GM12878 (cell line): Measurements from ENCODE around the gene NUMB. TPM values are rescaled to one million over a fixed set of nuclear protein-coding genes. Genes with fewer than 3 reads are reported as not detected.

ENCODE experiments used
- ASH2L ChIP-seq: fragments of 300-600, 200-600 bp; sonication (generic); IDR thresholded peaks from 2 replicates; pipeline ENCODE4 v1.6.1; 2017; ENCODE audit warnings: low read depth, mild to moderate bottlenecking, borderline replicate concordance
- CREB1 ChIP-seq: IDR thresholded peaks from 2 replicates; pipeline ENCODE4 v1.6.1; 2012; ENCODE audit warnings: low read depth, mild to moderate bottlenecking, inconsistent platforms
- EZH2 ChIP-seq: IDR thresholded peaks from 2 replicates; pipeline ENCODE4 v1.6.1; 2012; ENCODE audit warnings: low read depth, mild to moderate bottlenecking, control low read depth, inconsistent platforms, low read length, borderline replicate concordance; ENCODE audit not compliant: control insufficient read depth
- KAT2A ChIP-seq: conservative IDR thresholded peaks from 2 replicates; pipeline ENCODE4 v1.6.1; 2011; ENCODE audit warnings: low read depth, low read length; ENCODE audit not compliant: control insufficient read depth
- PAX5 ChIP-seq: IDR thresholded peaks from 2 replicates; pipeline ENCODE4 v1.6.1; 2011; ENCODE audit warnings: low read depth, low read length, borderline replicate concordance
- RCOR1 ChIP-seq: conservative IDR thresholded peaks from 2 replicates; pipeline ENCODE4 v1.6.1; 2012; ENCODE audit warnings: low read depth, low read length, improper control_type of control experiment
- RELA ChIP-seq: fragments of 450-650 bp; IDR thresholded peaks from 2 replicates; pipeline ENCODE4 v1.8.0; 2014; ENCODE audit warnings: borderline replicate concordance; ENCODE audit not compliant: partially characterized antibody
- SIX5 ChIP-seq: IDR thresholded peaks from 2 replicates; pipeline ENCODE4 v1.6.1; 2011; ENCODE audit warnings: mild to moderate bottlenecking, low read depth, low read length, moderate library complexity; ENCODE audit not compliant: severe bottlenecking
- SMAD1 ChIP-seq: fragments of 450-650 bp; IDR thresholded peaks from 2 replicates; pipeline ENCODE4 v1.6.1; 2018; ENCODE audit warnings: mild to moderate bottlenecking, low read depth; ENCODE audit not compliant: partially characterized antibody
- YY1 ChIP-seq: IDR thresholded peaks from 2 replicates; pipeline ENCODE4 v1.6.1; 2011; ENCODE audit warnings: low read depth, mild to moderate bottlenecking, low read length
- polyA plus RNA-seq, 11 experiments: library from polyadenylated mRNA; depleted of rRNA in 4 of 11; unstranded in 6 of 11; stranded (reverse) in 5 of 11; fragments of >200 nt; fragmentation: Nextera tagmentation in 4 of 11; fragmentation: Illumina TruSeq in 1 of 11; extraction: Ambion mirVana in 4 of 11; extraction: Trizol in 1 of 11; gene quantifications; 1 replicate in 1 of 11; 2 replicates in 10 of 11; pipeline versions ENCODE4 v1.2.1 to v1.2.3, GENCODE V29; 2011 to 2016; ENCODE audit warnings: inconsistent platforms in 2 of 11, missing spikeins in 2 of 11, low read depth in 1 of 11
- total RNA-seq, 4 experiments: library from RNA; depleted of rRNA in 3 of 4; stranded (reverse); fragments of >200 nt in 3 of 4; fragmentation: Illumina TruSeq in 1 of 4; extraction: Trizol in 1 of 4; gene quantifications; 2 replicates each; pipeline versions ENCODE4 v1.2.1 to v1.2.3, GENCODE V29; 2013 to 2021
- TF ChIP-seq, protein P1 (sequence below): fragments of 150-350 bp; IDR thresholded peaks from 2 replicates; pipeline ENCODE4 v1.6.1; 2016; ENCODE audit warnings: low read depth, low read length
- TF ChIP-seq, protein P2 (sequence below): IDR thresholded peaks from 2 replicates; pipeline ENCODE4 v1.6.1; 2012; ENCODE audit warnings: low read length, inconsistent platforms
- TF ChIP-seq, protein P3 (sequence below): fragments of 450-650 bp; IDR thresholded peaks from 2 replicates; pipeline ENCODE4 v1.6.1; 2017; ENCODE audit warnings: mild to moderate bottlenecking, moderate library complexity
- TF ChIP-seq, protein P4 (sequence below): fragments of 450-650 bp; formaldehyde crosslinking; IDR thresholded peaks from 2 replicates; pipeline ENCODE4 v1.4.0; 2020; ENCODE audit warnings: mild to moderate bottlenecking, moderate library complexity

NUMB gene
- total and polyA plus RNA-seq, 10 of the 15 experiments (the other 5 are each of a cell fraction or from before 2014, with no cell fraction given): 22.0 to 147 (median 48.9) TPM

DNA sequence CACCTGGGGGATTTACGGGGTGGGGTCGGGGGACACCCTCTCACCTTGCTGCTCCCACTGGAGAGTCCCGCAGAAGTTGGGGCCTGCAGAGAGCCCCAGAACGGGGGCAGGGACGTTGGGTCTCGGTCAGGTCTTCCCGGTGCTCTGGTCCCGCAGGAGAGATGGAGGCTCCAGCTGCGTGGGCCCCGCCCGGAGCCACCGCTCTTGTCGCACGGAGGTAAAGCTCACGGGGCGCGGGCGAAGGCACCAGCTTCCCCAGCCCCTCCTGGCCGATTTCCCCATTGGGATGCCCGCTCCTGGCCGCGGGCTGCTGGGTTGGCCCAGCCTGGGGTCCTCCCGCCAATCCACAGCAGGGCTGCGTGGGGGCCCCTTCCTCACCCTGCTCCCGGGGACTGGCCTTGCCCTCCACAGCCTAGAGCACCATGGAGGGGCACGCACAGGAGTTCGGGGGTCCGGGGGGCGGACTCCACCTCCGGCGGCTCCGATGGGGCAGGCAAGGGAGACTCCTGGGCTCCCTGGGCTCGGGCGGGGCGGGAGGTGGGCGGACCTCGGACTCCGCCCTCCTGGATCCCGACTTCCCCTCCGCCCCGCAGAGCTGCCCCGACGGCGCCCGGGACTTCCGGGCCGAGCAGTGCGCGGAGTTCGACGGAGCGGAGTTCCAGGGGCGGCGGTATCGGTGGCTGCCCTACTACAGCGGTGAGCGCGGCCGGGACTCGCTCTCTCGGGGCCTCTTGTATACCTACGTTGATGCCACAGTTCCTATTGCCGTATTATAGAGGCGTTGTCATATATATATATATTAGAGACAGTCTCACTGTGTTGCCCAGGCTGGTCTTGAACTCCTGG, 212.6 kb downstream of the NUMB start (continued):
- TF ChIP-seq, protein P1, sequence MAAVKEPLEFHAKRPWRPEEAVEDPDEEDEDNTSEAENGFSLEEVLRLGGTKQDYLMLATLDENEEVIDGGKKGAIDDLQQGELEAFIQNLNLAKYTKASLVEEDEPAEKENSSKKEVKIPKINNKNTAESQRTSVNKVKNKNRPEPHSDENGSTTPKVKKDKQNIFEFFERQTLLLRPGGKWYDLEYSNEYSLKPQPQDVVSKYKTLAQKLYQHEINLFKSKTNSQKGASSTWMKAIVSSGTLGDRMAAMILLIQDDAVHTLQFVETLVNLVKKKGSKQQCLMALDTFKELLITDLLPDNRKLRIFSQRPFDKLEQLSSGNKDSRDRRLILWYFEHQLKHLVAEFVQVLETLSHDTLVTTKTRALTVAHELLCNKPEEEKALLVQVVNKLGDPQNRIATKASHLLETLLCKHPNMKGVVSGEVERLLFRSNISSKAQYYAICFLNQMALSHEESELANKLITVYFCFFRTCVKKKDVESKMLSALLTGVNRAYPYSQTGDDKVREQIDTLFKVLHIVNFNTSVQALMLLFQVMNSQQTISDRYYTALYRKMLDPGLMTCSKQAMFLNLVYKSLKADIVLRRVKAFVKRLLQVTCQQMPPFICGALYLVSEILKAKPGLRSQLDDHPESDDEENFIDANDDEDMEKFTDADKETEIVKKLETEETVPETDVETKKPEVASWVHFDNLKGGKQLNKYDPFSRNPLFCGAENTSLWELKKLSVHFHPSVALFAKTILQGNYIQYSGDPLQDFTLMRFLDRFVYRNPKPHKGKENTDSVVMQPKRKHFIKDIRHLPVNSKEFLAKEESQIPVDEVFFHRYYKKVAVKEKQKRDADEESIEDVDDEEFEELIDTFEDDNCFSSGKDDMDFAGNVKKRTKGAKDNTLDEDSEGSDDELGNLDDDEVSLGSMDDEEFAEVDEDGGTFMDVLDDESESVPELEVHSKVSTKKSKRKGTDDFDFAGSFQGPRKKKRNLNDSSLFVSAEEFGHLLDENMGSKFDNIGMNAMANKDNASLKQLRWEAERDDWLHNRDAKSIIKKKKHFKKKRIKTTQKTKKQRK: no peak
- TF ChIP-seq, protein P2, sequence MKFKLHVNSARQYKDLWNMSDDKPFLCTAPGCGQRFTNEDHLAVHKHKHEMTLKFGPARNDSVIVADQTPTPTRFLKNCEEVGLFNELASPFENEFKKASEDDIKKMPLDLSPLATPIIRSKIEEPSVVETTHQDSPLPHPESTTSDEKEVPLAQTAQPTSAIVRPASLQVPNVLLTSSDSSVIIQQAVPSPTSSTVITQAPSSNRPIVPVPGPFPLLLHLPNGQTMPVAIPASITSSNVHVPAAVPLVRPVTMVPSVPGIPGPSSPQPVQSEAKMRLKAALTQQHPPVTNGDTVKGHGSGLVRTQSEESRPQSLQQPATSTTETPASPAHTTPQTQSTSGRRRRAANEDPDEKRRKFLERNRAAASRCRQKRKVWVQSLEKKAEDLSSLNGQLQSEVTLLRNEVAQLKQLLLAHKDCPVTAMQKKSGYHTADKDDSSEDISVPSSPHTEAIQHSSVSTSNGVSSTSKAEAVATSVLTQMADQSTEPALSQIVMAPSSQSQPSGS: no peak
- TF ChIP-seq YY1: no peak
- no peak for TF ChIP-seq ASH2L
- TF ChIP-seq RCOR1: no peak
- TF ChIP-seq SMAD1: no peak
- TF ChIP-seq EZH2: no peak
- no peak for TF ChIP-seq CREB1
- 0 out of 2 replicates have a peak, but pooled peaks have one; percentile 28 for TF ChIP-seq PAX5
- TF ChIP-seq, protein P3, sequence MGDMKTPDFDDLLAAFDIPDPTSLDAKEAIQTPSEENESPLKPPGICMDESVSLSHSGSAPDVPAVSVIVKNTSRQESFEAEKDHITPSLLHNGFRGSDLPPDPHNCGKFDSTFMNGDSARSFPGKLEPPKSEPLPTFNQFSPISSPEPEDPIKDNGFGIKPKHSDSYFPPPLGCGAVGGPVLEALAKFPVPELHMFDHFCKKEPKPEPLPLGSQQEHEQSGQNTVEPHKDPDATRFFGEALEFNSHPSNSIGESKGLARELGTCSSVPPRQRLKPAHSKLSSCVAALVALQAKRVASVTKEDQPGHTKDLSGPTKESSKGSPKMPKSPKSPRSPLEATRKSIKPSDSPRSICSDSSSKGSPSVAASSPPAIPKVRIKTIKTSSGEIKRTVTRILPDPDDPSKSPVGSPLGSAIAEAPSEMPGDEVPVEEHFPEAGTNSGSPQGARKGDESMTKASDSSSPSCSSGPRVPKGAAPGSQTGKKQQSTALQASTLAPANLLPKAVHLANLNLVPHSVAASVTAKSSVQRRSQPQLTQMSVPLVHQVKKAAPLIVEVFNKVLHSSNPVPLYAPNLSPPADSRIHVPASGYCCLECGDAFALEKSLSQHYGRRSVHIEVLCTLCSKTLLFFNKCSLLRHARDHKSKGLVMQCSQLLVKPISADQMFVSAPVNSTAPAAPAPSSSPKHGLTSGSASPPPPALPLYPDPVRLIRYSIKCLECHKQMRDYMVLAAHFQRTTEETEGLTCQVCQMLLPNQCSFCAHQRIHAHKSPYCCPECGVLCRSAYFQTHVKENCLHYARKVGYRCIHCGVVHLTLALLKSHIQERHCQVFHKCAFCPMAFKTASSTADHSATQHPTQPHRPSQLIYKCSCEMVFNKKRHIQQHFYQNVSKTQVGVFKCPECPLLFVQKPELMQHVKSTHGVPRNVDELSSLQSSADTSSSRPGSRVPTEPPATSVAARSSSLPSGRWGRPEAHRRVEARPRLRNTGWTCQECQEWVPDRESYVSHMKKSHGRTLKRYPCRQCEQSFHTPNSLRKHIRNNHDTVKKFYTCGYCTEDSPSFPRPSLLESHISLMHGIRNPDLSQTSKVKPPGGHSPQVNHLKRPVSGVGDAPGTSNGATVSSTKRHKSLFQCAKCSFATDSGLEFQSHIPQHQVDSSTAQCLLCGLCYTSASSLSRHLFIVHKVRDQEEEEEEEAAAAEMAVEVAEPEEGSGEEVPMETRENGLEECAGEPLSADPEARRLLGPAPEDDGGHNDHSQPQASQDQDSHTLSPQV: no peak
- no peak for TF ChIP-seq RELA
- no peak for TF ChIP-seq KAT2A
- TF ChIP-seq, protein P4, sequence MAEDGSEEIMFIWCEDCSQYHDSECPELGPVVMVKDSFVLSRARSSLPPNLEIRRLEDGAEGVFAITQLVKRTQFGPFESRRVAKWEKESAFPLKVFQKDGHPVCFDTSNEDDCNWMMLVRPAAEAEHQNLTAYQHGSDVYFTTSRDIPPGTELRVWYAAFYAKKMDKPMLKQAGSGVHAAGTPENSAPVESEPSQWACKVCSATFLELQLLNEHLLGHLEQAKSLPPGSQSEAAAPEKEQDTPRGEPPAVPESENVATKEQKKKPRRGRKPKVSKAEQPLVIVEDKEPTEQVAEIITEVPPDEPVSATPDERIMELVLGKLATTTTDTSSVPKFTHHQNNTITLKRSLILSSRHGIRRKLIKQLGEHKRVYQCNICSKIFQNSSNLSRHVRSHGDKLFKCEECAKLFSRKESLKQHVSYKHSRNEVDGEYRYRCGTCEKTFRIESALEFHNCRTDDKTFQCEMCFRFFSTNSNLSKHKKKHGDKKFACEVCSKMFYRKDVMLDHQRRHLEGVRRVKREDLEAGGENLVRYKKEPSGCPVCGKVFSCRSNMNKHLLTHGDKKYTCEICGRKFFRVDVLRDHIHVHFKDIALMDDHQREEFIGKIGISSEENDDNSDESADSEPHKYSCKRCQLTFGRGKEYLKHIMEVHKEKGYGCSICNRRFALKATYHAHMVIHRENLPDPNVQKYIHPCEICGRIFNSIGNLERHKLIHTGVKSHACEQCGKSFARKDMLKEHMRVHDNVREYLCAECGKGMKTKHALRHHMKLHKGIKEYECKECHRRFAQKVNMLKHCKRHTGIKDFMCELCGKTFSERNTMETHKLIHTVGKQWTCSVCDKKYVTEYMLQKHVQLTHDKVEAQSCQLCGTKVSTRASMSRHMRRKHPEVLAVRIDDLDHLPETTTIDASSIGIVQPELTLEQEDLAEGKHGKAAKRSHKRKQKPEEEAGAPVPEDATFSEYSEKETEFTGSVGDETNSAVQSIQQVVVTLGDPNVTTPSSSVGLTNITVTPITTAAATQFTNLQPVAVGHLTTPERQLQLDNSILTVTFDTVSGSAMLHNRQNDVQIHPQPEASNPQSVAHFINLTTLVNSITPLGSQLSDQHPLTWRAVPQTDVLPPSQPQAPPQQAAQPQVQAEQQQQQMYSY (CRISPR knock-in tag): no peak
- TF ChIP-seq SIX5: no peak
